Measurements from ENCODE around the gene TMEM132D.
A peak's percentile ranks its signal among the peaks of the same experiment; 100 is the strongest.

The TMEM132D gene

DNA sequence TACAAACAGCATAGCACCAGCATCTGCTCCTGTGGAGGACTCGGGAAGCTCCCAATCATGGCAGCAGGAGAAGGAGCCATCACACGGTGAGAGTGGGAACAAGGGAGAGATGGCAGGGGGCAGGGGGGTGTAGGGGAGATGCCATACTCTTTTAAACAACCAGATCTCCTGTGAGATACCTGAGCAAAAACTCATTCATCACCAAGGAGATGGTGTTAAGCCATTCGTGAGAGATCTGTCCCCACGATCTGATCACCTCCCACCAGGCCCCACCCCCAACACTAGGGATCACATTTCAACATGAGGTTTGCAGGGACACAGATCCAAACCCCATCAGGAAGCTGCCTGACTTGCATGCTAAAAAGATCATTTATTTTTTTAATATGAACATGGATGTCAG, 499.3 kb downstream of the TMEM132D start:
- no peak for DNase-seq

- DNase-seq = no peak
Measured at GRCh38 chr12:129401572-129401971, 502.3 kb downstream of the TMEM132D start.

DNA sequence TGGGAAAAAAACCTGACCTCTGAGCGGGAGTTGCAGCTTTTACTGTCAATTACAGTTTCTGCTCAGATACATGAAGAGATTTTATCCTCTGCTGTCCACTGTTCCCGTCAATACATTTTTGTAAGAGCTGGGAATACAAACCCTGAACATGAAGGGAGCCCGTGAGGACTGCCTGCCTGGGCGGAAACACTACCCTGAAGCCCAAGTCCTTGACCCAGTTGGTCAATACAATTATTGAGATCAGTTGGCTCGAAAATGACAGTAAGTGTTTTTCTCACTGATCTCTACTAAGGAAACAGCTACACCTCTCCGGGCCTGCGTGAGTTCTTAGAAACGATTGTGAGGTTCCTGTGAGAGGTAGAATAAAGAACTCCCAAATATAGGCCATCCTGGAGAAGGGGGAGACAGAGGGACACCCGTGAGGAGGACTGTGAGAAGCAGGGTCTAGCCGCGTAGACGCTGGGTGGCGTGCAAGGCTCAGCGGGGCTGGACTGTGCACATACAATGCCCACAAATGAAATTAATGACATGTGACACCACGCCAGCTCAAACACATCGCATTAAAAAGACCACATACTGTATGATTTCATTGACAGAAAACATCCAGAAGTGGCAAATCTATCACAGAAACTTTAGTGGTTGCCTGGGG, 509.5 kb downstream of the TMEM132D start:
- no peak for DNase-seq

DNA sequence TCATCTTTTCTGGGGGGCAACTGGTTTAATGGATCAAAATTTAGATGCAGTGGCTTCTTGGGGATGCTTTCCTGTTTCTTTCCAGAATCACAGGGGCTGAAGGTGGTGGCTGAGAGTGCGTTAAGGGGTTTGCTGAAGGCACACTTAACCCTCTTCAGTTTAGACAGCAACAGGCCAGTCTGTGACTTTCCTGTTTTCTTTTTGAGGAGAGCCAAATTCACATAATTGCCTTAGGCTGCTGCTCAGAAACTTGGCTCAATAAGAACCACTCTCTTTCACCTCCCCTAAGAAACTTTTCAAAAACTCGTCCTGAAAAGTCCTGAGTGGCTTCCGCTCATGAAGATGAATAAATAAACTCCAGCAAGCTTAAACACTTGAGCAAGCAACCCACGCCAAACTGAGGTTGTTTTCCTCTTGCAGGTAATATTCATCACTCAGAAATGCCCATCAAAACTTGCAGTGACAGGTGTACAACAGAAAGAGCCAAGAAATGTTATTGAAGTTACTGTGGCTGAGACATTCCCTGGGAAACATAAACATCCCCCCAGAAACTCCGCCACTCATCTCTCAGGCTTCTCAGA, 510.4 kb downstream of the TMEM132D start:
- no peak for DNase-seq

DNA sequence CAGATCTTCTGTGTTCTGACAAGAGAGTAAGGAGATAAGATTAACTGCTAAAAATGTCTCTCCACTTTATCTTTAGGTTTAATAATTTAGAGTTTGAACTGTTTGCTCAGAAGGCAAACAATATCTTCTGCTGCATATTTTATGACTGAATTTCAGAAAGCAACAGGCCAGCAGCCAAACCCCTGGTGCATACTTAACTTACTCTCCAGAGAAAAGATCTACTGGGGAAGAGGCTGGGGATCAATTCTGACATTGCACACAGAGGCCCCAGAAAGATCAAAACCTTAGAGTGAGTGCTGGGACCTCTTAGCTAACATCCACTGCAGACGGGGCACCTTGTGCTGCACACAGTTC, 518.2 kb downstream of the TMEM132D start:
- DNase-seq = no peak

- DNase-seq = no peak
Measured at GRCh38 chr12:129383956-129384355, 519.9 kb downstream of the TMEM132D start.

DNA sequence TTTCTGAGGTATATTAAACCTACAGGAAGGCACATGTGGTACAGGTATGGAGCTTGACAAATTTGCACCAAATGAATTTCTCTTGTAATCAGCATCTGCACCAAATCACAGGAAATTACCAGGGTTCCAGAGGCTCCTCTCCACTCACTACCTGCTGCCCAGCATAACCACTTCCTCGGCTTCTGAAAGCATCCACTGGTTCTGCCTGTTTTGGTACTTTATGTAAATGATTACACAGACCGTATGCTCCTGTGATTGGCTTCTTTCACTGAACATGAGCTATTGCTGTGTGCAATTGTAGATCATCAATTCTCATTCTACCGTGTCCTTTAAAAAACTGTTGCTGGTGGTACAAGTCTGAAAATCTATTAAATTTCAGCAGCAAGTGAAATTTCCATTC, 522.1 kb downstream of the TMEM132D start:
- DNase-seq = peak; percentile 19

- DNase-seq = no peak
Measured at GRCh38 chr12:129379076-129379804, 524.6 kb downstream of the TMEM132D start.

- DNase-seq = no peak
Measured at GRCh38 chr12:129378496-129378895, 525.3 kb downstream of the TMEM132D start.

GRCh38 chr12:129373746-129374145, 530.1 kb downstream of the TMEM132D start:
- no peak for DNase-seq

GRCh38 chr12:129372876-129373275, 530.9 kb downstream of the TMEM132D start:
- DNase-seq = no peak

GRCh38 chr12:129372348-129372747, 531.5 kb downstream of the TMEM132D start:
- no peak for DNase-seq

GRCh38 chr12:129371268-129371667, 532.6 kb downstream of the TMEM132D start:
- DNase-seq = no peak

DNA sequence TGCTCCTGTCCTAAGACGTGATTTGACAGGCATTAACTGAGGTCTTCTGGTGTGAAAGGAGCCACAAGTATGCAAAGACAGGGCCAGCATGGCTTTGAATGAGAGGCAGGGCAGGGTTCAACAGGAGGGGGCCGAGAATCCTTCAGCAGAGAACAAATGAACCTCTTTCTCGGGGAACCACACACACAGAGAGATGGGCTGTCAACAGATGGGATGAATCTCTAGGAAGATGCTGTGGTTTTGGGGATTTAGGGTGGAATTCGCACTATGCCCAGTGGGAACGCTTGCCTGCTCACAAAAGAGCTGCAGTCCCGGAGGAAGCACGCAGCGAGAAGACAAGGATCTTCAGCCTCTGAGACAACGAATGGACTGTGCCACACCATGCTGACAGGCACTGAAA, 537.2 kb downstream of the TMEM132D start:
- DNase-seq = no peak

DNA sequence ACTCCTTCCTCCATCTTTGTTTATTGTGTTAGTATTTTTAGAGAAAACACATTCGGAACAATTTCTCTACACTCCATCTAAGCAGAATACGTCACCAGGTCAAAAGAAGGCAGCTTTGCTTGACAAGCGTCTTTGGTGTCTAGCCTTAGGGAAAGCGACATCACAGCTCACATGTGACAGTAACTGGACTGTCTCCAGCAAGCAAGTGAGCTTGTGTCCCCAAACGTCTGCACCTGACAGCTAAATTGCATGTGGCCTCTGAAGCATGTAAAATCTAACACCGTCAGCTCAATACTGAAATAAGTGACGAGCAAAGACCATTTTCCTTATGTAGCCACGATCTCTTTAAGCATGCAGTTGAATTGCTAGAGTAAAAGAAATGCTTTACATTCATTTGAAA, 540.8 kb downstream of the TMEM132D start:
- no peak for DNase-seq

GRCh38 chr12:129357233-129357632, 546.6 kb downstream of the TMEM132D start:
- no peak for DNase-seq

GRCh38 chr12:129351481-129351880, 552.3 kb downstream of the TMEM132D start:
- no peak for DNase-seq

- no peak for DNase-seq
Measured at GRCh38 chr12:129339336-129339735, 564.5 kb downstream of the TMEM132D start.

GRCh38 chr12:129337413-129337812, 566.4 kb downstream of the TMEM132D start:
- DNase-seq = no peak

GRCh38 chr12:129335773-129336172, 568.1 kb downstream of the TMEM132D start:
- DNase-seq = no peak

GRCh38 chr12:129332286-129332685, 571.5 kb downstream of the TMEM132D start:
- DNase-seq = no peak

- no peak for DNase-seq
Measured at GRCh38 chr12:129331356-129332085, 572.3 kb downstream of the TMEM132D start.

DNA sequence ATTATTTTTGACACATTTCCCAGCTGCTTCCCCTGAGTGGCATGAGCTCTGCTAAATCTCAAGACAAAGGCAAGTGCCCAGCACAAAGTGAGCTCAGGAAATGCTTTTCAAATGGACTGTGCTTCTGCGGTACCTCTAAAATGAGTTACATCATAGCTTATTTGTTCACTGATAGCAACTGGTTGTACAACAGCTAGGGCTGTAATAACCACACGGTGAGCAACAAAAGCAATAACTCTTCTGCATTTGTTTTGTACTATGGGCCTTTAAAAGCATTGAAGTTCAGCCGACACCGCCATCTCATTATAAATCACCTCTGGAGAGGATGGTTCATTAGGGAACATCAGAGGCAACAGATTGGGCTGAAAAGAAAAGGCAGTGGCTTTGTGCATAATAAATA, 575.6 kb downstream of the TMEM132D start:
- DNase-seq = peak; percentile 57

DNA sequence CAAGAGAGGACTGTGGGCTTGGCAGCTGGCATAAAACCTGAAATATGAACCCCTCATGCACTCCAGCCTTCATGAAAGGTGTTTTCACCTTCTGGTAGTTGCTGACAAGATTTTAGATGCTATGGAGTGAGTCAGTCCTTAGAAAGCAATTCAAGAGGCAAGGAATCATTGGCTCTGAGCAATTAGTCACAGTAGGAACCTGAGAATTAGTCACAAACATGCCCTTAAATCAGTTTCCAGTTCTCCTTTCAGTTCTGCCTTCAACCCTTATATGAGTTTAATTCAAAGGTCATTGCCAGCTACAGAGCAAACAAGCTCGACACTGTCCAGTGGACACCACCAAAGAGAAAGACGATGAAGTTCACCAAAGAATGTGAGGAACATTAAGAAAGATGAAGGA, 578.3 kb downstream of the TMEM132D start:
- DNase-seq = no peak
